PC-9 (cell line): ENCODE measurements around the gene COG3. TPM values are rescaled to one million over a fixed set of nuclear protein-coding genes. Genes with fewer than 3 reads are reported as not detected.

Experiments
- BruUV-seq: library from RNA; stranded (reverse); fragments of 400-500 nt; replicated peaks from 2 replicates; lab custom pipeline; 2021; lab: Mats Ljungman, UMichigan
- CTCF ChIA-PET: fragments of 300-600 bp; sonication (Branson Sonifier 250); formaldehyde crosslinking; loops from one replicate; lab custom pipeline; 2022; ENCODE audit warnings: antibody characterized with exemption; lab: Charles Lee
- POLR2A ChIA-PET: fragments of 300-600 bp; sonication (Branson Sonifier 250); formaldehyde crosslinking; loops from one replicate; lab custom pipeline; 2022; ENCODE audit warnings: antibody characterized with exemption; ENCODE audit not compliant: unreplicated experiment; lab: Charles Lee
- DNase-seq, 2 experiments: peaks; one replicate each; pipeline versions ENCODE4 v3.0.0 to v3.0.0-alpha.2; 2015 to 2022; ENCODE audit warnings: mixed read lengths in 1 of 2
- H2AFZ ChIP-seq: fragments of 200-600 bp; sonication (generic); 2 replicates; pipeline ENCODE4 v1.8.1; 2017; ENCODE audit warnings: antibody characterized with exemption
- H3F3A ChIP-seq: fragments of 200-600 bp; sonication (generic); 2 replicates; pipeline ENCODE4 v1.8.1; 2017; ENCODE audit warnings: antibody characterized with exemption, mild to moderate bottlenecking, low read depth; ENCODE audit not compliant: insufficient read depth
- H3K27ac ChIP-seq: fragments of 200-600 bp; sonication (generic); 2 replicates; pipeline ENCODE4 v1.6.1; 2016; ENCODE audit warnings: mixed run types
- H3K27me3 ChIP-seq: fragments of 200-600 bp; sonication (generic); 2 replicates; pipeline ENCODE4 v1.6.1; 2016; ENCODE audit warnings: low read depth, mixed run types; ENCODE audit not compliant: insufficient read depth
- H3K36me3 ChIP-seq: fragments of 200-600 bp; sonication (generic); 2 replicates; pipeline ENCODE4 v1.6.1; 2016; ENCODE audit warnings: low read depth, mixed run types
- H3K4me1 ChIP-seq: fragments of 200-600 bp; sonication (generic); replicated peaks from 2 replicates; pipeline ENCODE4 v1.6.1; 2016; ENCODE audit warnings: mixed run types; ENCODE audit not compliant: insufficient read depth
- H3K4me2 ChIP-seq: fragments of 200-600 bp; sonication (generic); 2 replicates; pipeline ENCODE4 v1.6.1; 2017; ENCODE audit warnings: mixed run types
- H3K4me3 ChIP-seq: fragments of 200-600 bp; sonication (generic); 2 replicates; pipeline ENCODE4 v1.6.1; 2016; ENCODE audit warnings: mixed run types
- H3K79me2 ChIP-seq: fragments of 200-600 bp; sonication (generic); 2 replicates; pipeline ENCODE4 v1.6.1; 2017; ENCODE audit warnings: low read depth, mixed run types
- H3K9me2 ChIP-seq: fragments of 200-600 bp; sonication (generic); 2 replicates; pipeline ENCODE4 v1.8.1; 2017; ENCODE audit warnings: mild to moderate bottlenecking; ENCODE audit not compliant: insufficient read depth
- H3K9me3 ChIP-seq: fragments of 200-600 bp; sonication (generic); 2 replicates; pipeline ENCODE4 v1.8.1; 2016; ENCODE audit warnings: low read depth; ENCODE audit not compliant: insufficient read depth
- H4K20me1 ChIP-seq: fragments of 200-600 bp; sonication (generic); 2 replicates; pipeline ENCODE4 v1.8.1; 2017; ENCODE audit not compliant: insufficient read depth
- EZH2 ChIP-seq: fragments of 200-600 bp; sonication (generic); IDR thresholded peaks from 2 replicates; pipeline ENCODE4 v1.8.0; 2017; ENCODE audit warnings: antibody characterized with exemption, low read depth
- intact Hi-C: fragments of 100-400 bp; cut with micrococcal nuclease; formaldehyde crosslinking; loops from one replicate; pipeline ENCODE4 v1.10.0; 2022; ENCODE audit not compliant: unreplicated experiment
- total RNA-seq: library from RNA; stranded (reverse); gene quantifications from 2 replicates; pipeline ENCODE4 v1.2.3, GENCODE V29; 2021
- TF ChIP-seq, protein P1 (sequence below): fragments of 200-600 bp; sonication (generic); conservative IDR thresholded peaks from 2 replicates; pipeline ENCODE4 v1.6.1; 2017; ENCODE audit warnings: mixed run types, antibody characterized with exemption, mild to moderate bottlenecking, moderate library complexity

The COG3 gene
- total RNA-seq, 1 experiment from 2014 or later: 22.3 TPM

DNA sequence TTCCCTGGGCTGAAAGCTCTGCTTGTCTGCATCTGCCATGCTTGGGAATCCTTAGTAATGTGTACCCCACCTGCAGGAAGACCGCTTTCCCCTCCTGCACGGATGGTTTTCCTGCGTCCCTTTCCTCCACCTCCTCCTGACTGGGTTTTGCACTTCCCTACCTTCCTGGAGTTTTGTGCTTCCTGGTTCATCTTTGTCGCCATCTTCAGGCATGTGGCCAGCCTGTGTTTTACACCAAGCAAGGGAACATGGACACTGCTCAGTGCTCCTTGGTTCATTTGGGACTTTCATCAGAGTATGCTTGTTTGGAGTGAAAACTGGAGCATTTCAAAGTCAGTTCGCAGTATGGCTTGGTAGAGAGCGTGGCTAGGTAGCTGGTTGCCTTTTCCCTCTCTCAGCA lies 120.1 kb downstream of the COG3 start:
- H3K9me2 ChIP-seq: no peaks in the 10 kb centered on the region
- ChIA-PET POLR2A (no interaction called here), CTCF (no interaction called here)

More for the DNA sequence above, 120.1 kb downstream of the COG3 start:
- no peak overlapping the region for H3K4me3 ChIP-seq
- intact Hi-C loops: no loop called here
- no peak for DNase-seq
- H3K36me3 ChIP-seq: no peaks in the 10 kb centered on the region
- H2AFZ ChIP-seq: no peak overlapping the region
- no peaks in the 10 kb centered on the region for H3K79me2 ChIP-seq
- H3F3A ChIP-seq: no peaks in the 10 kb centered on the region
- no peaks in the 10 kb centered on the region for H3K4me1 ChIP-seq
- no peak overlapping the region for H3K27ac ChIP-seq
- H4K20me1 ChIP-seq: no peaks in the 10 kb centered on the region
- H3K4me2 ChIP-seq: no peak overlapping the region
- BruUV-seq: no TSS peak
- no peaks in the 10 kb centered on the region for H3K9me3 ChIP-seq
- no peak for TF ChIP-seq EZH2
- TF ChIP-seq, protein P1, sequence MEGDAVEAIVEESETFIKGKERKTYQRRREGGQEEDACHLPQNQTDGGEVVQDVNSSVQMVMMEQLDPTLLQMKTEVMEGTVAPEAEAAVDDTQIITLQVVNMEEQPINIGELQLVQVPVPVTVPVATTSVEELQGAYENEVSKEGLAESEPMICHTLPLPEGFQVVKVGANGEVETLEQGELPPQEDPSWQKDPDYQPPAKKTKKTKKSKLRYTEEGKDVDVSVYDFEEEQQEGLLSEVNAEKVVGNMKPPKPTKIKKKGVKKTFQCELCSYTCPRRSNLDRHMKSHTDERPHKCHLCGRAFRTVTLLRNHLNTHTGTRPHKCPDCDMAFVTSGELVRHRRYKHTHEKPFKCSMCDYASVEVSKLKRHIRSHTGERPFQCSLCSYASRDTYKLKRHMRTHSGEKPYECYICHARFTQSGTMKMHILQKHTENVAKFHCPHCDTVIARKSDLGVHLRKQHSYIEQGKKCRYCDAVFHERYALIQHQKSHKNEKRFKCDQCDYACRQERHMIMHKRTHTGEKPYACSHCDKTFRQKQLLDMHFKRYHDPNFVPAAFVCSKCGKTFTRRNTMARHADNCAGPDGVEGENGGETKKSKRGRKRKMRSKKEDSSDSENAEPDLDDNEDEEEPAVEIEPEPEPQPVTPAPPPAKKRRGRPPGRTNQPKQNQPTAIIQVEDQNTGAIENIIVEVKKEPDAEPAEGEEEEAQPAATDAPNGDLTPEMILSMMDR: no peak
- peaks cover 65% of the 10 kb centered on the region for H3K27me3 ChIP-seq

Other genes with a start within 250 kb of the COG3 start
- gene TPT1, start 123.8 kb upstream of the COG3 start, total RNA-seq: 1,968 and 2,237 TPM in 2 replicates
- gene SLC25A30, start 46.6 kb upstream of the COG3 start, total RNA-seq: 11.2 and 12.5 TPM in 2 replicates
- gene ERICH6B, start 150.8 kb downstream of the COG3 start, total RNA-seq: not detected in 2 replicates
- not detected in 2 replicates for gene CBY2, start 237.4 kb downstream of the COG3 start, total RNA-seq